NCI-H128 (cell line): Measurements from ENCODE around the gene ZNF107.
"Not testable (repeated sequence)": the region's sequence is repeated elsewhere in the genome, so short reads cannot be mapped to it uniquely, and the experiment has no call there.

ENCODE experiments used
- DNase-seq: peaks from one replicate; lab custom pipeline; 2025; ENCODE audit not compliant: unreplicated experiment; lab: John Stamatoyannopoulos, UW

The ZNF107 gene

GRCh38 chr7:64642875-64643274 is 23.1 kb upstream of the ZNF107 start:
- no peak for DNase-seq

- no peak for DNase-seq
Observed at GRCh38 chr7:64643566-64643965, 22.4 kb upstream of the ZNF107 start.

DNA sequence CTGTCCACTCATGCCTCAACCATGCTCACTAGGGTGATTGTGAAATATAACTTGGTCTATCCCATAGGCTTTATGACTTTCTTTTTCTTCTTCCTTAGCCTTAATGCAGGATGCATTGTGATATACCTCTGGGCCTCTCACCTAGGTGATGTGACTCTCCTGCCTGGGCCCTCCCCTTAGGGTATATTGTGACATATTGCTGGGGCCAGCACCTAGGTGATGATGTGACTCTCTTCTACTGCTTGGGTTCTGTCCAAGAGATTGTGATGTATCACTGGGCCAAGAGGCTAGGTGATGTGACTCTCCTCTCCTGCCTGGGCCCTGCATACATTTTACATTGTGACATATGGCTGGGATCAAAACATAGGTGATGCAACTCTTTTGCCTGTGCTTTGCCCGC is 14.7 kb upstream of the ZNF107 start:
- DNase-seq = no peak

DNA sequence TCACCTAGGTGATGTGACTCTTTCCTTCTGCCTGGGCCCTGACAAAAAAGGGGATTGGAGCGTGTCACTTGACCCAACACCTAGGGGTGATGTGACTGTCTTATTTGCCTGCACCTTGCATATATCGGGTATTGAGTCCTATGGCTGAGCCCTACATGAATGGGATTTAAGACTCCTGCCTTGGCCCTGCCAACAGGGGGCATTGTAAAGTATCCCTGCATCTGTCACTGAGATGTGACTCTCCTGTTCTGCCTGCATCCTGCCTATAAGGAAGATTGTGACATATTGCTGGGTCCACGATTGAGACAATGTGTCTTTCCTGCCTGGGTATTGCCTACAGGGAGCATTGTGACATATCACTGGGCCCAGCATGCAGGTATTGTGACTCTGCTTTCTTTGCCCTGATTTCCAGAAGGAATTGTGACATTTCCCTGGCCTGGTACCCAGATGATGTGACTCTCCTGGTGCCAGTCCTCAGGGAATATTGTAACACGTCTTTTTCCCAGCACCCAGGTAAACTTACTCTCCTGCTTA is 14.2 kb upstream of the ZNF107 start:
- DNase-seq = no peak

- DNase-seq = no peak
Observed at GRCh38 chr7:64653721-64654401, 12.1 kb upstream of the ZNF107 start.

DNA sequence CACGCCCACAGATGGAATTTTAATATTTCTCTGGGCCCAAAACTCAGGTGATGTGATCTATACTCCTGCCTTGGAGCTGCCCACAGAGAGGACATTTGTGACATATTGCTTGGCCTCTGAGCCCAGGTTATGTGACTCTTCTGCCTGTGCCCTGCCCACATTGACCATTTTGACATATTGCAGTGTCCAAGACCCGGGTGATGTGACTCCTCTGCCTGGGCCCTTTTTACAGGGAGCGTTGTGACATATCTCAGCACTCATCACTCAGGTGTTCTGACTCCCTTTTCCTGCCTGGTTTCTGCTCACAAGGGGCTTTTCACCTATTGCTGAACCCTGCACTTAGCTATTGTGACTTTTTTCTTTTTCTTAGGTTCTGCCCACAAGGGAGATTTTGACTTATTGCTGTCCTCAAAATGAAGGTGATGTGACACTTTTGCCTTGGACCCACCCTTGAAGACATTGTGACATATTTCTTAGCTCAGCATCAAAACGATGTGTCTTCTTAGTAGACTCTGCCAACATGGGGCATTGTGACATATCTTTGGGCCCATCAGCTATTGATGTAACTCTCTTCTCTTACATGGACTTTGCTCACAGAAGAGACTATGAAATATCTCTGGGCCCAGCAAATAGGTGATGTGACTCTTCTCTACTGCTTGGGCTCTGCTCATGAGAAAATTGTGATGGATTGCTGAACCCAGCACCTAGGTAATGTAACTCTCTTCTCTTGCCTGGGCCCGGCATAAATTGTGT is 11.0 kb upstream of the ZNF107 start:
- no peak for DNase-seq

- no peak for DNase-seq
Observed at GRCh38 chr7:64655811-64656210, 10.1 kb upstream of the ZNF107 start.

DNA sequence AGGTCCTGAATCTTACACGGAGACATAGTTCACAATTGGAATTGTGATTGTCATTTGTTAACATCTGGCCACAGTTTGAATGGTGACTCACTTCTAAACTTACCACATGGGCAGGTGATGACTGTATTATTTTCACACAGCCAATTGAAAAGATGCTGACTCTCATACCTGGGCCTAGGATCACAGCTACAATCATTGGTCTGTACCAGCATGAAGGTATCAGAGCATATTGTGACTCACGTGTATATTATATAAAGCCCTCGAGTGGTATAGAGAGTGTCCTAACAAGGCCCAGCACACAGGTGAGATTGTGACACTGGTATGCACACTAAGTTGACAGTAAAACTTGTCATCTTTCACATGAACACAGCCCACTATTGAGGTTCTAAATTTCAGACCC is 9.4 kb upstream of the ZNF107 start:
- no peak for DNase-seq

DNA sequence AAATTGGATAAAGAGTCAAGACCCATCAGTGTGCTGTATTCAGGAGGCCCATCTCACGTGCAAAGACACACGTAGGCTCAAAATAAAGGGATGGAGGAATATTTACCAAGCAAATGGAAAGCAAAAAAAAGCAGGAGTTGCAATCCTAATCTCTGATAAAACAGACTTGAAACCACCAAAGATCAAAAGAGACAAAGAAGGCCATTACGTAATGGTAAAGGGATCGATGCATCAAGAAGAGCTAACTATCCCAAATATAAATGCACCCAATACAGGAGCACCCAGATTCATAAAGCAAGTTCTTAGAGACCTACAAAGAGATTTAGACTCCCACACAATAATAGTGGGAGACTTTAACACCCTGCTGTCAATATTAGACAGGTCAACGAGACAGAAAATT is 3.8 kb upstream of the ZNF107 start:
- DNase-seq = not testable (repeated sequence)

DNA sequence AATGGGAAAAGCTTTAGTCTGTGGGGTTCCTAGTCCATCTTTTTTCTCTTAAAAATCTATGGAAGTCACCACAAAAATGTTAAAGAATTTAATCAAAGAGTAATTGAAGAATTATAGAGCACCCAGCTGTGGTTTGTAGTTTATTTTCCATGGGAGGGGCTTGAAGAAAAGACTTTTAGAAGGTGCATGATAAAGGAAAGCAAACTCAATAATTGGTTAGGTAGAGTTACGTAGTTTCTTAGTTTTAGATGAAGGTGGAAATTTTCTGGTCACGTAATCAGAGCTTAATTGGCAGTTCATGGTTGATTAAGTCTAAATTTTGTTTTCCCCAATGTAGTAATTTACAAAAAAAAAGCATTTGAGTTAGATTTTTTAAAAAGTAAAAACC is 724 bp downstream of the ZNF107 start:
- DNase-seq = no peak

- no peak for DNase-seq
Observed at GRCh38 chr7:64667311-64667710, 1.4 kb downstream of the ZNF107 start.

- DNase-seq = no peak
Observed at GRCh38 chr7:64672414-64672813, 6.5 kb downstream of the ZNF107 start.

- DNase-seq = no peak
Observed at GRCh38 chr7:64685091-64685490, 19.2 kb downstream of the ZNF107 start.

DNA sequence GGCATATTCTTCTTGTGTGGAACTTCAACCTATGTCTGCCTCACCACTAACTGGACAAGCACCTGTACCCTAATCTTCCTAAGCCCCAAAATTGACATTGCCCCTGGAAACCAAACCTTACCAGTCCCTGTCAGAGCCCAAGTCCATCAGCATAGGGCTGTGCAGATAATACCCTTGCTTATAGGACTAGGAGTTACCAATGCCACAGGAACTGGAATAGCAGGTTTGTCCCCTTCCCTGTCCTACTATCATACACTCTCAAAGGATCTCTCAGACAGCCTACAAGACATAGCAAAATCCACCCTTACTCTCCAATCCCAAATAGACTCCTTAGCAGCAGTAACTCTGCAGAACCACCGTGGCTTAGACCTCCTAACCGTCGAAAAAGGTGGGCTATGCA is 19.8 kb downstream of the ZNF107 start:
- no peak for DNase-seq

DNA sequence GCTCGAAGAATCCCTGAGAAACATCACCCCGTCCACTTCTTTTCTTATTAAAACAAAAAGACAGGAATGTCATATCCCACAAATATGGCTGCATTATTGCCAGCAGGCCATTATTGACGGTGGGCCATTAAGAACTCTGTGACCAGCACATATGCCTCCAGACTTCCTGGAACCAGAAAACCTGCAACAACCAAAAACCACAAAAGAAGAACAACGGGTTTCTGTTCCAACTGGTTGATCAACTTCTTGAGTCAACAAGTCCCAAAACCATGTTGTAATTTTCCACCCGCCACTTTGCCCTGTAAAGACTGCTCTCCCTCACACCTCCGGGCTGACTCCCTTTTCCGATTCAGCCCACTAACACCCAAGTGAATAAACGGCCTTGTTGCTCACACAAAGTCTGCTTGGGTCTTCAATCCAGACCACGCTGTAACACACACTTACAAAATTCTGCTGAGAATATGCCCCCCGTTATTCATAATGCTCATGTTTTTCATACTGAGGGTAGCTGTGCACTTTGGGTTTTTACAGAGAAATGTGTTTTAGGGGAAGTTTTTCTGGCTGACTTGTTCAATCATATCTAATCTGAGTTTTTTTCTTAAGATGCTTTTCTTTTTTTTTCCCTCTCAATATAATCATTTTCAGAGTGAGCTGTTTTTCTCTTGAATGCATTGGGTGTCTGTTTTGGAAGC is 20.7 kb downstream of the ZNF107 start:
- no peak for DNase-seq

- no peak for DNase-seq
Observed at GRCh38 chr7:64687249-64687648, 21.3 kb downstream of the ZNF107 start.

DNA sequence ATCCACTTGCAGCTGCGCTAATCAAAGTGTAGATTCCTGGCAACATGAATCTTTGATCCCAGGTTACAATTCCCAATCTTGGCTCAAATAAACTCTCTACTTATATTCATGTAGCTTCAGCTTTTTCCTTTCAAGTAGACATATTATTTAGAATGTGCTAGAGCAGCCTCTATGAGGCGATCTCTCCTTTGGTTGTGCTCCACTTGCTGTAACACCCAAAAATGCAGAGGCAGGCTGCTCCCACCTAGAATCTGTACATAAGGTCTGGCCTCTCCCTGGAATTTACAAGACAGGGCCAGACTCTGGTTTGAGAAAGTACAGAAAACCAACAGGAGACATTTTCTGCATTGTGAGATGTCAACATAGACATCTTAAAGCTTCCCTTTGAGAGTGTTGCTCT is 23.1 kb downstream of the ZNF107 start:
- no peak for DNase-seq

DNA sequence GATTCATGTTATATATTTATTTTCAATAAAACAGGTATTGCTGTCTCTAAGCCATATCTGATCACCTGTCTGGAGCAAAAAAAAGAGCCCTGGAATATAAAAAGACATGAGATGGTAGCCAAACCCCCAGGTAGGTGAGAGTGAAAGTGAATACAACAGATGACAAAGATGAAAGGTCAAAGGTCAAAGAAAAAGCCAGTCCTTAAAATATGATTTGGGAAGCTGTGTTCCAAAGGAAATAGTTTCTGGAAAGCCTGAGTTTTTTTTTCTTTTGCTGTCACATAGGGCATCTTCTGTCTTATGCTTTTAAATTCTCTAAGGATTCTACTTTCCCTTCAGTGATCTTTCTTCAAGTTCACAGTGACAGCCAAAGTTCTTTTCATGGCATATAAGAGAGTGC is 25.9 kb downstream of the ZNF107 start:
- no peak for DNase-seq

GRCh38 chr7:64697863-64698262 is 31.9 kb downstream of the ZNF107 start:
- DNase-seq = not testable (repeated sequence)

- no peak for DNase-seq
Observed at GRCh38 chr7:64706625-64707292, 40.8 kb downstream of the ZNF107 start.

- not testable (repeated sequence) for DNase-seq
Observed at GRCh38 chr7:64717896-64718295, 52.0 kb downstream of the ZNF107 start.
